ENCODE data around the gene SHKBP1. TPM values are rescaled to one million over a fixed set of nuclear protein-coding genes. Genes with fewer than 3 reads are reported as not detected.
A peak's percentile ranks its signal among the peaks of the same experiment; 100 is the strongest.

Gene SHKBP1
- total and polyA plus RNA-seq, 2 of the 13 experiments (the other 11 are each of a cell fraction or from before 2014, with no cell fraction given), result 16.2 to 17.4 TPM

DNA sequence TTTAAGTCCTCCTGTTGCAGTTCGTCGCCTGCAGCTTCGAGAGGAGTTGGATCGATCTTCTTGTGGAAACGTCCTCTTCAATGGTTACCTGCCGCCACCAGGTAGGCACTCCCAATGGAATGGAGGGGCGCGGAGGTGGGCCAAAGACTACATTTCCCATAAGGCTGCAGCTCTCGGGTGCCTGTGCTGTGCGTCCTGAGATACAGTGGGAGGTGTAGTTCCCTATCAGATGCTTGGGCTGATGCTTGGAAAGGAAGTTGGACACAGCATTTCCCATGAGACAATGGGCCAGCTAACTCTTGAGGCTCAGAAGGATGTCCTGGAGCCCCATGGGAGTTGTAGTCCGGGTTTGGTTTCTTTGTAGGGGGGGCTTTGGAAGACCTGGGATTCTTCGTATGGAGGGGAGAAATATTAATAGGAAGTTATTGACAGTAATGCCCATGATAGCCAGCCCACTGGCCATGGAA, 1.8 kb downstream of the SHKBP1 start:
- POLR2A ChIA-PET, result no interaction called here
- no peak for ATAC-seq

More for the DNA sequence above, 1.8 kb downstream of the SHKBP1 start:
- 94% methylated on average over 12 of the region's 12 CpGs for WGBS (ENCODE audit: low lambda C conversion rate)
- DNase-seq (ENCODE audit: low spot score), result no peak
- CTCF ChIA-PET (ENCODE audit: low intra/inter-chr PET ratio, low total read pairs), result no interaction called here
- no peak overlapping the region for H2AFZ ChIP-seq (ENCODE audit: low read length)
- H3K9me3 ChIP-seq (ENCODE audit: low read length), result no peaks in the 10 kb centered on the region
- no peak overlapping the region for H3K4me2 ChIP-seq (ENCODE audit: low read depth, low read length)
- 0 out of 5 replicates have a peak, but pooled peaks cover 0 to 1% of the 10 kb centered on the region in 2 experiments for H3K36me3 ChIP-seq (replicated peaks in 1 of 2; ENCODE audit: control insufficient read depth in 1 of 2, insufficient read depth in 2 of 2, low read length in 2 of 2)
- BruUV-seq (replicated peaks), result no TSS peak
- H3K4me1 ChIP-seq (ENCODE audit: insufficient read depth, low read length), result peaks cover 11% of the 10 kb centered on the region
- in situ Hi-C loops (cut with HindIII; ENCODE audit: extremely low pct_ligation_motif_present, low pct_unique_long_range_greater_than_20kb), result no loop called here
- H3K4me3 ChIP-seq (replicated peaks in 1 of 3; ENCODE audit: insufficient read depth in 1 of 3, low read depth in 2 of 3, low read length in 3 of 3), result no peak overlapping the region
- H3K79me2 ChIP-seq (ENCODE audit: insufficient read depth, low read length), result no peaks in the 10 kb centered on the region
- no peak overlapping the region for H3K27ac ChIP-seq (ENCODE audit: extremely low read length, insufficient read depth, low read length)
- TF ChIP-seq GABPA (IDR thresholded peaks at IDR 0.05; ENCODE audit: low read depth, low read length) (no peak), GABPA (CRISPR knock-in tag; IDR thresholded peaks at IDR 0.05; ENCODE audit: low read depth) (peak; percentile 45), RERE (CRISPR knock-in tag; IDR thresholded peaks at IDR 0.05; ENCODE audit: low read depth) (no peak), HCFC1 (IDR thresholded peaks at IDR 0.05; ENCODE audit: low read depth, low read length) (peak; percentile 36; the same call in 1 of the 2 replicates), SP2 (CRISPR knock-in tag; IDR thresholded peaks at IDR 0.05) (no peak), THAP11 (CRISPR knock-in tag; IDR thresholded peaks at IDR 0.05) (peak; percentile 93), E2F2 (CRISPR knock-in tag; IDR thresholded peaks at IDR 0.05; ENCODE audit: borderline replicate concordance) (no peak), CREM (IDR thresholded peaks at IDR 0.05) (0 out of 2 replicates have a peak, but pooled peaks have one; percentile 20), CREM (CRISPR knock-in tag; IDR thresholded peaks at IDR 0.05) (no peak), ZNF143 (CRISPR knock-in tag; IDR thresholded peaks at IDR 0.05) (peak; percentile 87)
- no peak overlapping the region for H3K9ac ChIP-seq (ENCODE audit: insufficient read depth, low read depth, low read length)
- H3K27me3 ChIP-seq (ENCODE audit: control insufficient read depth in 1 of 2, insufficient read depth in 2 of 2, low read length in 2 of 2), result no peaks in the 10 kb centered on the region
- FAIRE-seq, result no peak
- intact Hi-C loops (cut with micrococcal nuclease; ENCODE audit: unreplicated experiment), result no loop called here
- no peaks in the 10 kb centered on the region for H4K20me1 ChIP-seq (ENCODE audit: insufficient read depth, low read length)
